ENCODE measurements around the gene RAD23A. TPM values are rescaled to one million over a fixed set of nuclear protein-coding genes. Genes with fewer than 3 reads are reported as not detected.

The RAD23A gene
- total and polyA plus RNA-seq, 9 of the 15 experiments (the other 6 are each of a cell fraction or from before 2014, with no cell fraction given) = 9.5 to 181 (median 101) TPM

- TF ChIP-seq JUND (IDR thresholded peaks at IDR 0.05; ENCODE audit: borderline replicate concordance, low read depth, low read length) (0 out of 2 replicates have a peak, but pooled peaks have one; percentile 2), JUND (tag; IDR thresholded peaks at IDR 0.05; ENCODE audit: borderline replicate concordance, low read depth, low read length) (no peak), ZNF780A (CRISPR knock-in tag; IDR thresholded peaks at IDR 0.05) (no peak), KAT2B (IDR thresholded peaks at IDR 0.05; ENCODE audit: low read depth, low read length) (no peak), ZNF740 (CRISPR knock-in tag; IDR thresholded peaks at IDR 0.05) (peak; percentile 87), ZNF740 (tag; IDR thresholded peaks at IDR 0.05) (peak in 1 of 2 experiments; percentile 67; a peak in 2 of 4 replicates), MEF2D (tag; conservative IDR thresholded peaks at IDR 0.05; ENCODE audit: low read depth) (no peak), RBFOX2 (IDR thresholded peaks at IDR 0.05; ENCODE audit: low read depth, low read length) (peak; percentile 100), SMAD1 (IDR thresholded peaks at IDR 0.05; ENCODE audit: low read depth, low read length, partially characterized antibody) (no peak), CC2D1A (IDR thresholded peaks at IDR 0.05) (no peak), ZBTB5 (IDR thresholded peaks at IDR 0.05) (no peak), SRSF9 (IDR thresholded peaks at IDR 0.05; ENCODE audit: borderline replicate concordance, low read depth, low read length) (no peak), CBX8 (IDR thresholded peaks at IDR 0.05; ENCODE audit: borderline replicate concordance, extremely low read depth, low read depth, low read length, poor library complexity, severe bottlenecking) (no peak), GTF2A2 (tag; IDR thresholded peaks at IDR 0.05) (peak; percentile 95), POLR2G (IDR thresholded peaks at IDR 0.05; ENCODE audit: low read depth, low read length) (peak; percentile 87), CCNT2 (IDR thresholded peaks at IDR 0.05; ENCODE audit: borderline replicate concordance, extremely low read depth, insufficient read length, low read depth, low read length) (peak; percentile 42), NELFE (IDR thresholded peaks at IDR 0.05; ENCODE audit: insufficient read depth, insufficient read length) (no peak), SAFB2 (IDR thresholded peaks at IDR 0.05; ENCODE audit: borderline replicate concordance, low read depth, low read length, severe bottlenecking) (no peak), MBD2 (IDR thresholded peaks at IDR 0.05; ENCODE audit: borderline replicate concordance, low read depth) (no peak), HNRNPLL (IDR thresholded peaks at IDR 0.05; ENCODE audit: low read depth, low read length, poor library complexity, severe bottlenecking) (no peak), KDM5B (IDR thresholded peaks at IDR 0.05; ENCODE audit: insufficient replicate concordance, low read depth, low read length) (peak; percentile 19), ZNF696 (CRISPR knock-in tag; conservative IDR thresholded peaks at IDR 0.05) (no peak), HIVEP1 (CRISPR knock-in tag; IDR thresholded peaks at IDR 0.05) (no peak), ZFP30 (CRISPR knock-in tag; IDR thresholded peaks at IDR 0.05; ENCODE audit: borderline replicate concordance) (no peak), ZC3H4 (CRISPR knock-in tag; IDR thresholded peaks at IDR 0.05; ENCODE audit: borderline replicate concordance) (peak; percentile 62), CBX5 (IDR thresholded peaks at IDR 0.05; ENCODE audit: borderline replicate concordance, low read depth) (no peak)
Measured at GRCh38 chr19:12938779-12939601, 6.7 kb upstream of the RAD23A start (continued).

All from K562 (cell line).